ENCODE data around the gene ELK3.

Gene ELK3

GRCh38 chr12:96235484-96235826 is 41.3 kb downstream of the ELK3 start:
- no peak for TF ChIP-seq NFIC (IDR thresholded peaks at IDR 0.05)
- no peak for TF ChIP-seq USF1 (IDR thresholded peaks at IDR 0.05)
- no peak for TF ChIP-seq ZBTB7A (IDR thresholded peaks at IDR 0.05; ENCODE audit: low read depth)
- no peak for TF ChIP-seq TAF1 (IDR thresholded peaks at IDR 0.05; ENCODE audit: low read depth)
- TF ChIP-seq CREB1 (IDR thresholded peaks at IDR 0.05; ENCODE audit: low read depth), result no peak
- TF ChIP-seq TEAD4 (IDR thresholded peaks at IDR 0.05), result no peak
- no peak for TF ChIP-seq MAX (IDR thresholded peaks at IDR 0.05)
- TF ChIP-seq EP300 (IDR thresholded peaks at IDR 0.05; ENCODE audit: borderline replicate concordance), result no peak
- no peak for TF ChIP-seq REST (IDR thresholded peaks at IDR 0.05; ENCODE audit: low read depth)
- TF ChIP-seq FOXM1 (IDR thresholded peaks at IDR 0.05; ENCODE audit: borderline replicate concordance, low read depth), result no peak
- no peak for TF ChIP-seq TCF12 (IDR thresholded peaks at IDR 0.05; ENCODE audit: low read depth)
- TF ChIP-seq YY1 (IDR thresholded peaks at IDR 0.05; ENCODE audit: low read depth), result no peak
- no peak for TF ChIP-seq RAD21 (IDR thresholded peaks at IDR 0.05; ENCODE audit: low read depth)
- no peak for TF ChIP-seq CEBPB (IDR thresholded peaks at IDR 0.05)
- TF ChIP-seq EGR1 (IDR thresholded peaks at IDR 0.05), result no peak

- TF ChIP-seq CEBPB (IDR thresholded peaks at IDR 0.05) (no peak), EGR1 (IDR thresholded peaks at IDR 0.05) (no peak)
Observed at GRCh38 chr12:96236221-96236822, 42.1 kb downstream of the ELK3 start.

- no peak for TF ChIP-seq TEAD4 (IDR thresholded peaks at IDR 0.05)
Observed at GRCh38 chr12:96237035-96237434, 42.9 kb downstream of the ELK3 start.

- no peak for TF ChIP-seq EP300 (IDR thresholded peaks at IDR 0.05; ENCODE audit: borderline replicate concordance)
- TF ChIP-seq YY1 (IDR thresholded peaks at IDR 0.05; ENCODE audit: low read depth), result no peak
- TF ChIP-seq TCF12 (IDR thresholded peaks at IDR 0.05; ENCODE audit: low read depth), result no peak
- TF ChIP-seq REST (IDR thresholded peaks at IDR 0.05; ENCODE audit: low read depth), result no peak
- TF ChIP-seq ZBTB7A (IDR thresholded peaks at IDR 0.05; ENCODE audit: low read depth), result no peak
- no peak for TF ChIP-seq TEAD4 (IDR thresholded peaks at IDR 0.05)
- no peak for TF ChIP-seq CEBPB (IDR thresholded peaks at IDR 0.05)
- no peak for TF ChIP-seq CREB1 (IDR thresholded peaks at IDR 0.05; ENCODE audit: low read depth)
- no peak for TF ChIP-seq TAF1 (IDR thresholded peaks at IDR 0.05; ENCODE audit: low read depth)
- TF ChIP-seq NFIC (IDR thresholded peaks at IDR 0.05), result no peak
- TF ChIP-seq USF1 (IDR thresholded peaks at IDR 0.05), result no peak
- TF ChIP-seq MAX (IDR thresholded peaks at IDR 0.05), result no peak
- no peak for TF ChIP-seq FOXM1 (IDR thresholded peaks at IDR 0.05; ENCODE audit: borderline replicate concordance, low read depth)
- no peak for TF ChIP-seq RAD21 (IDR thresholded peaks at IDR 0.05; ENCODE audit: low read depth)
- no peak for TF ChIP-seq EGR1 (IDR thresholded peaks at IDR 0.05)
Observed at GRCh38 chr12:96237465-96238077, 43.4 kb downstream of the ELK3 start.

GRCh38 chr12:96238336-96239047 is 44.3 kb downstream of the ELK3 start:
- TF ChIP-seq TAF1 (IDR thresholded peaks at IDR 0.05; ENCODE audit: low read depth) (no peak), CEBPB (IDR thresholded peaks at IDR 0.05) (no peak), RAD21 (IDR thresholded peaks at IDR 0.05; ENCODE audit: low read depth) (no peak), ZBTB7A (IDR thresholded peaks at IDR 0.05; ENCODE audit: low read depth) (no peak), YY1 (IDR thresholded peaks at IDR 0.05; ENCODE audit: low read depth) (no peak), REST (IDR thresholded peaks at IDR 0.05; ENCODE audit: low read depth) (no peak), TCF12 (IDR thresholded peaks at IDR 0.05; ENCODE audit: low read depth) (no peak), CREB1 (IDR thresholded peaks at IDR 0.05; ENCODE audit: low read depth) (no peak), NFIC (IDR thresholded peaks at IDR 0.05) (no peak), USF1 (IDR thresholded peaks at IDR 0.05) (no peak), TEAD4 (IDR thresholded peaks at IDR 0.05) (no peak), EGR1 (IDR thresholded peaks at IDR 0.05) (no peak), FOXM1 (IDR thresholded peaks at IDR 0.05; ENCODE audit: borderline replicate concordance, low read depth) (no peak), MAX (IDR thresholded peaks at IDR 0.05) (no peak), EP300 (IDR thresholded peaks at IDR 0.05; ENCODE audit: borderline replicate concordance) (no peak)

All from Ishikawa (cell line).